HG02943 (cell line): ENCODE measurements around the gene SERPINA3.
"Not testable (repeated sequence)": the region's sequence is repeated elsewhere in the genome, so short reads cannot be mapped to it uniquely, and the experiment has no call there.

Source experiments
- ATAC-seq: cut with Tn5 transposase; IDR thresholded peaks from one replicate; pipeline ENCODE4 v1.9.1; 2021; ENCODE audit warnings: mild to moderate bottlenecking, low read depth, moderate library complexity; ENCODE audit not compliant: unreplicated experiment

SERPINA3 gene

GRCh38 chr14:94583557-94583956 lies 28.6 kb upstream of the SERPINA3 start:
- no peak for ATAC-seq

DNA sequence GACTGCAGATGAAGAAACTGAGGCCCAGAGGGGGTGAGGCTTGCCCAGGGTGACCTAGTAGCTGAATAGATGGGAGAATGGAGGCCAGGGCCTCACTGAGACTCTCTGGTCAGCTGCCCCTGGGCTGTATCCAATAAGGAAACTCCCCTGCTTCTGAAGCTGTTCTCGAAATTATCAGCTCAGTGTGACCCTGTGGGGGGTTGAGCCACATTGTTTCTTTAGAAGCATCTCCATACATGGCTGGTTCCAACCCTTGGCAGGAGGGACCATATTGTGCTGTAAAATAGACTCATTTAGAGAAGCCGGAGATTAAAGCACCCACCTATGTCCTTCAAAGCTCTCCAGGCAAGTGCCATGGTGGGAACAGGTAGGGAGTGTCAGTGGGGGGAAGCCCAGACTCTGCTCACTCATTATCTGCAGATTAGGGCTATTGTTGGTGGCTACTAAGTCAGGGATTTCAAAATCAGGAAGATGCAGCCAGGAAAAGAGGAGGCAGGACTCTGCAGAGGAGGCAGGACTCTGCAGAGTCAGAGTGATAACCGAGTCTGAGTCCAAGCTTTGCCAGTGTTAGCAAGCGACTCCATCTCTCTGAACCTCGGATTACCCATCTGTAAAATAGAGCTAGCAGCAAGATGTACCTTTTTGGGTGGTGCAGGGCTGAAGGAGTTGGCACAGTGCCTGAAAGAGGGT lies 27.5 kb upstream of the SERPINA3 start:
- ATAC-seq: no peak

DNA sequence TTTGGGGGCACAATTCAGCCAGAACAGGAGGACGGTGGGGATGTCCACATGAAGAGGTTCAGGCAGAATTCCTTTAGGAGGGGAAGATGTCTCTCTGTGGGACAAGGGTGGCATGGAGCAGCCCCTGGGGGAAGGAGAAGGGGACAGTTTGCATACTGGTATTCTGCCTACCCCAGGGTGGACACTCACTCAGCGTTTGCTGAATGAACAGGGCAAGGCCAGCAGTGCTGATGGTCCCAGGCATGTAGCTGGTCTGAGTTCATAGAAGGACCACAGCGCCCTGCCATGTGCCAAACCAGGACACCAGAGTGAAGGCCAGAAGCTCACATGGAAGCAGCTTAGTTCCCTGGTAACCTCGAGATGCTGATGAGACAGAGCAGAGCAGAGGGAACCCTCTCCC lies 25.6 kb upstream of the SERPINA3 start:
- no peak for ATAC-seq

DNA sequence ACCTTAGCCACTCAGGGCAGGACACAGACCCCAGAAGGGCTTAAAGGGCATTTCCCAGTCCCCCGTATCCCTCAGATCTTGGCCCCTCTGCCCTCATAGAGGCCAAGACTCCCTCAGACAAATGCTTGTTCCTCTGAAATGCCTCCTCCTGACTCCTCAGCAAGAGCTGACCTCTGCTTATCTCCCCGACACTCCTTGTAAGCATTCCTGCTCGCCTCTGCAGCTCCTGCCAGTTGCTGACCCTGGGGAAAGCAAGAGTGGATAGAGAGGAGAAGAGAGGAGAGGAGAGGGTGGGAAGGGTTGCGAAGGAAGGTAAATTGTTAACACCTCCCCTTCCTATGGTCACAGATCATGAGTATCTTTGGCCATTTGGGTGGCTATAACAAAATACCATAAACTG lies 23.9 kb upstream of the SERPINA3 start:
- ATAC-seq: no peak

- ATAC-seq: no peak
These were observed 21.1 kb upstream of the SERPINA3 start for GRCh38 chr14:94591073-94591472.

GRCh38 chr14:94591871-94592270 lies 20.3 kb upstream of the SERPINA3 start:
- no peak for ATAC-seq

DNA sequence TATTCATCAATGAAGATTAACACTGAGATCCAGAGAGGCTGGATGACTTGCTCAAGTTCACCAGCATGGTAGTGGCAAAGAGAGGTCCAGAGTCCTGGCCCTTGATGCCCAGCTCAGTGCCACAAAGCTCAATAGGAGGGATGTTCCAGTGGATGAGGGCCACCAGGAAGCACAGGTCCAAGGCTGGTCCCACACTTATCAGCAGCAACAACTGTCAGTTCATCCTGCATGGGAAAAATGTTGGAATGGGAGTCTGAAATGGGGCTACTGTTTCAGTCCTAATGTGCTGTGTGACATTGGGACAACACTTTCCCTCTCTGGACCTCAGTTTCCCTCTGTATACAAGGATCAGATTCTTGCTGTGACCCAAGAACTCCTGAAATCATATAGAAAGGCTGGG lies 19.7 kb upstream of the SERPINA3 start:
- ATAC-seq: no peak

GRCh38 chr14:94593376-94593748 lies 18.8 kb upstream of the SERPINA3 start:
- no peak for ATAC-seq

DNA sequence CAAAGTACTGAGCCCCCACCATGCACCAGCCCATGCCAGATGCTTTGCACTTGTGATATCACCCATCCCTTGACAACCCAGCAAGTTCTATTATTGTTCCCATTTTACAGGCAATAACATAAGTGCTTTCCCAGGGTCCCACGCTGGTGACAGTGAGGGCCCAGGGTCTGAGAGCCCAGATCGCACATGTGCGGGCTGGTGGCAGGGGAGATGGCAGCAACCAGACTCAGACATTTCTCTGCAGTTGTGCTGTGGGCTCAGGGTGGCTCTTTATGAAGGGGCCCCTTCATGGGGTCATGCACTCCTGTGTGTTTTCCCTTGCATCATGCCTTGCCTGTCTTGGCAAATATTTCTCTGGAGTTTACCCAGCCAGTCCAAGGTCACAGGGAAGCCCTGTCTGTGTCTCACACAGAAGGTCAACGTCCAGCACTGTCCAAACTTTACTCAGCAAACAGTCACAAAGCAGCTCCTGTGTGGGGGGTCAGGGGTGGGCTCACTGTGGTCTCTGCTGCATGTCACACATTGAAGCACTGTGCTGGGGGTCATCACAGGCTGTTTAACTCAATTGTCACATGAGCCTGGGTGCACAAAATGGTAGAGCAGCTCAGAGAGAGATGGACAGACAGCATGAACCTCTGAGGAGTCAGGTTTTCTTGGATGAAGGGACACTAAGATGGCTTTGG lies 18.3 kb upstream of the SERPINA3 start:
- no peak for ATAC-seq

DNA sequence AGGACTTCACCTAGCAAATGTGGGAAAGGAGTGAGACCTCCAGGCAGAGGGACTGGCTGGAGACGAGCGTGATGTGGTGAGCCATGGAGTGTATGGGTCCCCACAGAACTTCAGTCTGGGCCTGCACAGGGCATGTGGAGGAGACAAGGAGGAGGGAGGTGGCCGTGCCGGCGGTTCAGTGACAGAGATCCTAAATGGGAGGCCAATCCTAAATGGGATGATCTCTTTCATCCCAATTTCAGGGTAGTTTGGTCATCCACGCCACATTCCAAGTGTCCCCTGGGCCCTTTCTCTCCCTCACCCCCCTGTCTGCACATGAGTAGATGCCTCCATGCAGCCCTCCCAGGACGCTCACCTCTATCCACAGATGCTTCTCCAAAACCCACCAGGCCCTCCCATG lies 17.8 kb upstream of the SERPINA3 start:
- ATAC-seq: no peak

GRCh38 chr14:94595912-94596311 lies 16.3 kb upstream of the SERPINA3 start:
- no peak for ATAC-seq

DNA sequence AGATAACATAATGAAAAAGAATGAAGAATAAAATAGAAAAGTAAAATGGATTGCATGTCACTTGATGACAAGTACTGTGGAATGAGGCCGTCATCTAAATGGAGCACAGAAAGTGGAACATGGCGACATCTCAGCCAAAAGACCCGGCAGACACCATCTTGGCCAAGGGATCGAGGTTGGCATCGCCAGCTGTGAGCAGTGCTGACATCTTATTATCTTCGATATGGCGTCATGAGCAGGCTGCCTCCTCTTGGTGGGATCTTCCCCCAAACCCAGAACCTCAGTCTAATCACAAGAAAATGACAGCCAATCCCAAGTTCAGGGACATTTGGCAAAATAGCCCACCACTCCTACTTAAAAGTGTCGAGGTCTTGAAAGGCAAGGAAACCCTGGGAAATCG lies 15.8 kb upstream of the SERPINA3 start:
- ATAC-seq: no peak

DNA sequence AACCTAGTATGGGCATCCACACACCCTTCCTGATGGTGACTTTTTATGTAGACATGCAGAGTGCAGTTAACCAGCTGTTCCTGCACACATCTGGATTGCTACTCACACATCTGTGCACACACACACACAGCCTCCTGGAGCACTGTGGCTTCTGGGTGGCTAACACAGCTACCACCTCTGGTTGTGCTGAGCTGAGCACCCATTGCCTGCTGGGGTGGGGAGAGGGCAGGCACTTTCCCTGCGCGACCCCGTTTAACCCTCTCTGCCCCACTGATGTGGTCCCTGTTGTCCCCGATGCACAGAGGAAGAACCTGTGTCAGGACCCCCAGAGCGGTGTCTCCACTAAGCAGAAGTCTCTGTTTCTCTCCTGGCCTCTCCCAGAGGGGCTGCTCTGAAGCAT lies 14.4 kb upstream of the SERPINA3 start:
- ATAC-seq: no peak

- ATAC-seq: no peak
These were observed 13.7 kb upstream of the SERPINA3 start for GRCh38 chr14:94598506-94598815.

- ATAC-seq: no peak
These were observed 13.2 kb upstream of the SERPINA3 start for GRCh38 chr14:94598816-94599655.

DNA sequence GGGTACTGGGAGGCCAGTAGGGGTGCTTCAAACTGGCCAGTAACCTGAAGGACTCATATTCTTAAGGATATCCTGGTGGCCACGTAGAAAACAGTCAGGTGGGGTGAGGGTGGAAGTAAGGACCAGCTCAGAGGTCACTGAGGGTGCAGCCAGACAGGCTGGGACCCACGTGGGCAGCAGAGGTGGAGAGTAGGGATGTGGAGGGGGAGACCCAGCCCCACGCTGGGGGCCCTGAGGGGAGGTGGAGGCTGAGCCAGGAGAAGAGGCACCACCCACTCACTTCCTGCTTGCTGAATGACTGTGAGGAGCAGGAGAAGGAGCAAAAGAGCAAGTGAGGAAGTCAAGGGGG lies 12.6 kb upstream of the SERPINA3 start:
- ATAC-seq: no peak

GRCh38 chr14:94600148-94600545 lies 12.0 kb upstream of the SERPINA3 start:
- no peak for ATAC-seq

- ATAC-seq: no peak
These were observed 10.3 kb upstream of the SERPINA3 start for GRCh38 chr14:94601884-94602391.

- no peak for ATAC-seq
These were observed 9.5 kb upstream of the SERPINA3 start for GRCh38 chr14:94602722-94603121.

- ATAC-seq: no peak
These were observed 6.8 kb upstream of the SERPINA3 start for GRCh38 chr14:94605361-94605760.

- ATAC-seq: not testable (repeated sequence)
These were observed 3.2 kb upstream of the SERPINA3 start for GRCh38 chr14:94608966-94609365.

DNA sequence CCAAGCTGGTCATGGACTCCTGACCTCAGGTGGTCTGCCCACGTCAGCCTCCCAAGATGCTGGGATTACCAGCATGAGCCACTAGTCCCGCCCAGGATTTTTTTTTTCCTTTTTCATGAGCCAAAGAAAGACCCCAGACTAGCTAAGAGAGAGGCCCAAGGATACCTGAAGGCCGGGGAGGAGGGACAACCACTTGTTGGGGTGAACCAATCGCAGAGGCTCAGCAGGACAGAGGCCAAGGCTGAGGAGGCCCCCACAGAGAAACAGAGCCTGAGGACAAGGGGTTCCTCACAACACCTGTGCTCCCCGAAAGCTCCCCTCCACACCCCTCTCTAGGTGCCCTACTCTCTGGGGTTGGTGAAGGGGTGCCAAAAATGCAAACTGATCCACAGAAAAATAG lies 1.0 kb upstream of the SERPINA3 start:
- ATAC-seq: no peak
